A549 treated with RU486 at 1 μM for 4 hours (cell line): ENCODE results near the gene KCNE5. TPM values are rescaled to one million over a fixed set of nuclear protein-coding genes. Genes with fewer than 3 reads are reported as not detected.

Experiments used
- total RNA-seq: library from RNA; stranded (reverse); fragments of 200-300 nt; extraction: Qiagen RNA extraction; gene quantifications from 5 replicates; pipeline ENCODE4 v1.2.3, GENCODE V29; 2022; ENCODE audit warnings: low read depth

KCNE5 gene
- 0.14 to 0.21 TPM (median 0.19 TPM) in 4 of 5 replicates, not detected in the other for total RNA-seq

GRCh38 chrX:109624641-109625616 is at the start of gene KCNE5:
KCNE5 (minus strand) TSS chrX:109625172; CDS start chrX:109625020, 152 bp downstream.

Other genes with a start within 250 kb of the KCNE5 start
- gene GUCY2F, start 143.1 kb downstream of the KCNE5 start, total RNA-seq = not detected in 5 replicates
- 6.4 to 11.0 TPM (median 10.6 TPM) in 5 replicates for gene NXT2, start 88.3 kb downstream of the KCNE5 start, total RNA-seq
- gene ACSL4, start 108.1 kb upstream of the KCNE5 start, total RNA-seq = 21.9 to 34.7 TPM (median 27.0 TPM) in 5 replicates